RKO (cell line): ENCODE measurements around the gene MEF2C.
A peak's percentile ranks its signal among the peaks of the same experiment; 100 is the strongest.

ENCODE experiments used
- DNase-seq: peaks from one replicate; pipeline ENCODE4 v3.0.0-alpha.2; 2016; ENCODE audit warnings: low spot score

The MEF2C gene

GRCh38 chr5:88829054-88829453, 53.9 kb downstream of the MEF2C start:
- peak; percentile 5 for DNase-seq

DNA sequence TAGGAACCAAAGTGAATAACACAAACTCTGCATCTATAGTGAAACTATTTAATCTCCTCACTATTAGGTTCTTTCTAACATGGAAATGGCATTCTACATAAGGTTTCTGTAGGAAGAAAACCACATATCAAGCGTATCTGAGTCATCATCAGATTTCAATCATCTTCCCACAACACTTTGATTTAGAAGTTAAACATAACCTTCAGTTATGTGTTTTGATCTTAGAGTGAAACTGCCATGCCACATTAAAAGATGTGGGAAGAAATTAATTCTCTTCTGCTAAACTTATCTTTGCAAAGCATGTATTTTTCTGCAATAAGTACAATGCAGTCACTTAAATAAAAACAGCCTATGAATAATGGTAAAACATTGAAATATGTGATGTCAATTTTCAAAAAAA, 55.0 kb downstream of the MEF2C start:
- DNase-seq: no peak

GRCh38 chr5:88826646-88827585, 56.1 kb downstream of the MEF2C start:
- no peak for DNase-seq

- no peak for DNase-seq
Measured at GRCh38 chr5:88825584-88826315, 57.2 kb downstream of the MEF2C start.

GRCh38 chr5:88824892-88825583, 57.9 kb downstream of the MEF2C start:
- no peak for DNase-seq

DNA sequence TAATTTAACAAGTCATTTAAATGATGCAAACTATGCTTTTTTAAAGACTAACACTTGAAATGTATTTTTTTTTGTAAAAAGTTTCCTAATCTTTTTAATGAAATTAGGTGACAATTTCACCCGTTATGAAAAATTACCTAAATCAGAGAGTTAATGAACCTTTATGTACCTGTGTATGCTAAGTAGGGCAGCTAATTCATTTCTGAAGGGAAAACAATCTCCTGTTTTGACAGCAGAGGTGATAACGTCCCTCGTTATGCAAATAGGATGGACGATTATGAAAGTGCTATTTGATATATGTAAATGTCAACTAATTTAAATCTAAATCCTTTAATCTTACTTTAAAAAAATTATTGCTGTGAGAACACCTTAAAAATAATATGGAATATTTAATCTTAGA, 58.8 kb downstream of the MEF2C start:
- no peak for DNase-seq

DNA sequence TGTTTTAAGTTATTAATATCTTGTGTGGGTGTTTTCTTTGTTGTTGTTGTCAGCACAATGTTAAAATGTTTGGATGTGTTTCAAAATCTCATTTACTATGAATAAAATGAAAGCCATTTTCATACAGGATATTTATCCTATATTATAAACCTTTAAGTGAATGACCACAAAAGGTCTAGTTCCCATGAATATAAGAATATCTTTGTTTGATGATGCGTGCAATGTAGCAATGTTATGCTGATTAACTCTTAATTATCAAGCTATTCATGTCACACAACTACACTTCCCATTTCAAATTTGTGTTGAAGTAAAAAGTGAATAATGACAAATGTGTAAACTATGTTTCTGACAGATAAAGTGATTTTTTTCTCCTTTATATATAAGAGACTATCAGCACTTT, 59.8 kb downstream of the MEF2C start:
- DNase-seq: no peak

GRCh38 chr5:88821161-88821560, 61.8 kb downstream of the MEF2C start:
- no peak for DNase-seq

DNA sequence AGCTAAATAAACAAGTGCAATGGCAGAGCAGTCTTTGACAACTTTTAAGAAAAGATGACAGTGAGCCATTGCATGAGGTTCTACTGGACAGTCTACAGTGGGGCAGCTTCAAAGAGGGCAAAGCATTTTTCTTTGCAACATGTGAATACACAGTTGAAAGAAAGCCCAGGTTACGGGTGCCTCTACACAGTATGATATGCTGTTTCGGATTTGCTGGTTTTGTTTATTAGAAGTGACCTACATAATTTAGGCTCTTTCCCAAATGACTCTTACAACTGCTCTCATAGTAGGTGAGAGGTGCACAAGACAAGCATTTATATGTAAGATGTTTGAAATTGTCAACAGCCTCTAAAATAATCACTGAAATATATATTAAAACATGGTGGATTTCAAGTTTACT, 62.4 kb downstream of the MEF2C start:
- no peak for DNase-seq

GRCh38 chr5:88819301-88819999, 63.5 kb downstream of the MEF2C start:
- DNase-seq: peak; percentile 2

GRCh38 chr5:88818296-88818695, 64.7 kb downstream of the MEF2C start:
- DNase-seq: no peak

GRCh38 chr5:88816195-88816594, 66.8 kb downstream of the MEF2C start:
- DNase-seq: no peak

- no peak for DNase-seq
Measured at GRCh38 chr5:88815050-88815789, 67.8 kb downstream of the MEF2C start.

- no peak for DNase-seq
Measured at GRCh38 chr5:88813805-88814575, 69.0 kb downstream of the MEF2C start.

GRCh38 chr5:88813244-88813643, 69.7 kb downstream of the MEF2C start:
- no peak for DNase-seq

DNA sequence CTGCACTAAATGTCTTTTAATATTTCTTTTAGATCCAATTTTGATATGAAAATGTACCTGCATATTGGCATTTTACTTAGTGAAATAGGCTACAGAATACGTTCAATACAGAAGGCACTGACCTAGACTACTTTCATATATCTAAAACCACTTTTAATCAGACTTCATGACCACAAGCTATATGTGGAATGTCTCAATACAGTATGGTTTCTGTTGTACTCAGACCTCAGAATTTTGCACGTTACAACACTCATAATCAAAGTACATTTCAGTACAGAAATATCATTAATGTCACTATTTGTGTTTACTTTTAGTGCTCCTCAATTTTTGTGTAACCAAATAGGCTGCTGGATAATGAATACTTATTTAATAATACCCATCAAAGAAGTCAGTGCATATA, 74.8 kb downstream of the MEF2C start:
- DNase-seq: no peak

DNA sequence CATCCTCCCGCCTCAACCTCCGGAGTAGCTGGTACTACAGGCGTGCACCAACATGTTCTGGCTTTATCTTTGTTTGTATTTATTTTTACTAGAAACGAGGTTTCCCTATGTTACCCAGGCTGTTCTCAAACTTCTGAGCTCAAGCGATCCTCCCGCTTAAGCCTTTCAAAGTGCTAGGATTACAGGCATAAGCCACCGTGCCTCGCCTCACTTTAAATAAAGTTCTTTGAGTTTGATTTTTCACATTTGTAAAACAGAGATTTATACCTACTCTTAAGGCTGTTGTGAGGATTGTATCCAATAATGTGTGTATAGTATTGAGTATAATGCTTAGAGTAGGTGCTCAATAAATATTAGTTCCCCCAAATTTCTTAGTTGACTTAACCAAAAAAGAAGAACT, 75.7 kb downstream of the MEF2C start:
- DNase-seq: no peak

DNA sequence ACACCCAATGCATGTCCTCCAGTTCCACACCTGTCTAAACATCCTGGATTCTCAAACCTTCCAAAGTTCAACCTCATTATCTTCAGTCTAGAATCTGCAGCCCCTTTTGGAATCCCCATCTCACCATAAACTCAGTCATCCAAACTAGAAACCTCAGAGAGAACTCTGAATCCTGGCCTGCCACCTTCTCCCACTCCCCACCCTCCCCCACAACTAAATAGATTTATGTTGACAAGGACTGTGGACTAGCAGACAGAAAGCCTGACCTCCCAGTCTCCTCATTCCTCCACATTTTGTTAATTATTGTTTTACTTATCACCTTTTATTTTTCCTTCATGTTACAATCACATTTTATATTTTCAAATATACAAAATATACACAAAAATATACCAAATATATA, 76.6 kb downstream of the MEF2C start:
- no peak for DNase-seq

DNA sequence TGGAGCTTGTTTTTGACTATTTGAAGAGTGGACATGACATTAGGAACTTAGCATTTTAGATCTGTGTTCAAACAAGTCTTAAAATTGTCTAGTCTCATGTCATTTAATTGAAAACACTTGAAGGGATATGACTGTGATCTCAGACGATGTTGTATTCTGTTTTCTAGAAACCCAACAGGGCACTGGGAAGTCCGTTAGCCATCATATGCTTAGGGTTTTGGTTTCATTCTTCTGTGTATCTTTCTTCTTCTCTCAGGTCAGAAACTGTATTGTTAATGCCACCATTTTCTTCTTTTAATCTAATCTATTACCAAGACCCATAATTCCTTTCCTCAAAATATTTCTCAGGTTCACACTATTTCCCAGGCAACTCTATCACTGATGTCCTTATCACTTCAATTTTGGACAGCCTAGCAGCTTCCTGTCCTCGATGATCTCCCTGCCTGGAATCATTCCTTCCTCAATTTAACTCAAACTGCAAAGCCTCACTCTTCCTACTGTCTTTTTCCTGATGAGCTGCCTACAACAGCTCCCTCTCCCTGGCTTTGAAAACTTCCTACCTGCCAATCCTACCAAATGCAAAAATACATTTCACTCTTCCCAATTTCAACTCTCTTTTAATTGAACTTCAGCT, 77.7 kb downstream of the MEF2C start:
- no peak for DNase-seq

DNA sequence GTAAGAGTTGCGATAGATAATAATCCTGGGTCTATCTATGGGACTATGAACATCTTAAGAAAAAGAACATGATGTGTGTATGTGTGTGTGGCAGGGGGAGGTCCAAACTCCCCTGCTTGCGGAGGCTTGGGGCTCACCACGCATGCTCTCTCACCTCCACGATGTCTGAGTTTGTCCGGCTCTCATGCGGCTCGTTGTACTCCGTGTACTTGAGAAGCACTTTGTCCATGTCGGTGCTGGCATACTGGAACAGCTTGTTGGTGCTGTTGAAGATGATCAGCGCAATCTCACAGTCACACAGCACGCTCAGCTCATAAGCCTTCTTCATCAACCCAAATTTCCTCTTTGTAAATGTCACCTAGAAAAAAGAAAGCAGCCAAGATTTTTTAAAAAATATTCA, 78.5 kb downstream of the MEF2C start:
- no peak for DNase-seq
